GM21619 (cell line): ENCODE data around the gene TMPRSS13.

Source experiments
- ATAC-seq: cut with Tn5 transposase; IDR thresholded peaks from one replicate; pipeline ENCODE4 v1.9.1; 2021; ENCODE audit not compliant: unreplicated experiment

Gene TMPRSS13

DNA sequence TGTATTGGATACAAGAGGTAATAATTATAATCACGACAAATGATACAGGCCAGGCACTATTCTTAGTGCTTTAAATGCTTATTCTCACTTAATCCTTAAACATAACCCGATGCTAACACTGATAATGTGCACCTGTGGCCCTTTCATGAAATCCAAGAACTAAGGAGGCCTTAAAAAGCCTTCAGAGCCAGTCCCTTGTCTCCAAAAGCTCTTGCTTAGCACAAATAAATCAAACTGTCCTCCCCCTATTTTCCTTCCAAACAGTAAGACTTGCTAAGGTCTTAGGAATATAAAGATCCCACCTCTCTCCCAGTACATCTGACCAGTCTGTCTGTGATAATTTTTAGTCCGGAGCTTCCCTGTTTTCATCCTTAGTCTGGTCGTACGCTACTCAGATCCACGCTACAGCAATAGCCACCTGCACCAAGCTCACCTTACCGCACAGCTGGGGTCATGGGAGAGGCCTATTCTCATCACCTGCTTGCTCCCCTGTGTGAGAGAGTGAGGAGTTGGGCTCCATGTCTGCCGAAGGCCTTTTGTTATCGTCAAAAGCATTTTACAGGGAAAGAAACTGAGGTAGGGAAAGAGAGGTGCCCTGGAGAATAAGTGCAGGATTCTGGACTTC lies 69.6 kb downstream of the TMPRSS13 start:
- no peak for ATAC-seq

DNA sequence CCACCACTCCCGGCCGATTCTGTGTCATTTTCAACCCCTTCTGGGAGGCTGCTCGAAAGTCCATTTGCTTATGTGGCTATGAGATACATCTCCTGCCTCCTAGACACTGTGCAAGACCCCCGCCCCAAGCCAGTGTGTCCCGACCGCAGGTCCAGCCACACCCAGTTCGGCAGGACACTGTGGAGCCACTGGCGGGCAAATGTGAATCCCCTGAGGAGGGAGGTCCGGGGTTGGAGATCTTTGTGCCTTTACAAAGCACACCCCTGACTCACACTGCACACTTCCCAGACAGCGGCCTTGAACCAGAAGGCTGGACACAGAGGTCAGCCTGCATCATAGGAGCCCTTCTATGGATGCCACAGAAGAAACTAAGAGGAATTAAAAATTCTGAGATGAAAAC lies 70.1 kb downstream of the TMPRSS13 start:
- ATAC-seq = no peak

DNA sequence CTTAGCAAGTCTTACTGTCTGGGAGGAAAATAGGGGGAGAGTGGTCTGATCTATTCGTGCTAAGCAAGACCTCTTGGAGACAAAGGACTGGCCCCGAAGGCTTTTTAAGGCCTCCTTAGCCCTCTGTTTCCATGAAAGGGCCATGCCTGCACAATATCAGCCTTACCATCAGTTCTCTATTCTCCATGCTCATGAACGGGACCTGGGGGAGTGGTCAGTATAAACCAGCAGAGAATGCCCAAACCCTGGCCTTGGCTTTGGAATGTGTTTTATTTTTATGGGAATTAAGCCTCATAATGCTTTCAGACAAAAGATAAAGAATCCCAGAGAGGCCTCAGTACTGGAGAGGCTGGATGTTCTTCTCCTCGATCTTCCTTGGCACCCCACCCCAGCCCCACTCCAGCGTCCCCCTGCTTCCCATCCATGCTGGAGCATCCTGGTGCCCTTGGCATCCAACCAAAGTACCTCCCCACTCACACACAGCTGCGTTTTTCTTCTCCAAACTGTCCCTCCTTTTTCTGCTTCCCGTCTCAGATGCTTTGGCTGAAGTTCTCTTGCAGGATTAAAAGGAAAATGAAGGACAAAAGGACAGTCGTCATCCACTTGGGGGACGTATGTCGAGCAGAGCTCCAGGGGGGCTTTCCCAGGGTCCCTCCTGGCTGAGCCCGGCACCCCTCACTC lies 71.3 kb downstream of the TMPRSS13 start:
- ATAC-seq = no peak

DNA sequence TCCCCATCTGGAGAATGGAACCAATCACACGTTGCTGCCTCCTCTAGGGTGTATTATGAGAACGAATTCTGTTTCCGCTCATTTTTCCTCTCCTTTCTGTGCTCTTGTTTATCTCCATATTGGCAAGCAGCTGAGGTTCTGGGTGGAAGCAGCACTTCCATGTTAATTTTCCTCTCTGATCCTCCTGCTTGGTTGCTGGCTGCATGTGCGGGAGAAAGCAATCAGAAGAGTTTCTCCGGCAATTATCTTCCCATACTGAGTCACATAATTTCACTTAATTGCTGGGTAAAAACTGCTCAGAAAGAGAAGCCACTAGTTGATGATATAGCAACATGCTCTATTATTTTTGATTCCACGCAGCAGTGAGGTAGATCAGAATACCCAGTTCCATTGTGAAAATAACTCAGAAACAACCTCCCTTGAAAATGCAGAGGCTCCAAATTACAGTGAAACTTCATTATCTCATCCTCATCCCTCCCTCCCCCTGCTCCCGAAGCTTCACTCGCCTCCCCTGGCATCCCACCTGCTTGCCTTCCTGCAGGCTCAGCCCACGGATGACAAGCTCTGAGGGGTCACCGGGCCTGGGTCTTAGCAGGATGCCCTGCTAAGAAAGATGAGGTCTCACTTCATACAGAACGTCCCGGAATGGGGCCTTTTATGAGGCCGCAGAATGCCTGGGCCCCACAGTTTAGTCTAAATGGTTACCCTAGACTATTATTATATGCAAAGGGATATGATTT lies 73.1 kb downstream of the TMPRSS13 start:
- ATAC-seq = no peak

DNA sequence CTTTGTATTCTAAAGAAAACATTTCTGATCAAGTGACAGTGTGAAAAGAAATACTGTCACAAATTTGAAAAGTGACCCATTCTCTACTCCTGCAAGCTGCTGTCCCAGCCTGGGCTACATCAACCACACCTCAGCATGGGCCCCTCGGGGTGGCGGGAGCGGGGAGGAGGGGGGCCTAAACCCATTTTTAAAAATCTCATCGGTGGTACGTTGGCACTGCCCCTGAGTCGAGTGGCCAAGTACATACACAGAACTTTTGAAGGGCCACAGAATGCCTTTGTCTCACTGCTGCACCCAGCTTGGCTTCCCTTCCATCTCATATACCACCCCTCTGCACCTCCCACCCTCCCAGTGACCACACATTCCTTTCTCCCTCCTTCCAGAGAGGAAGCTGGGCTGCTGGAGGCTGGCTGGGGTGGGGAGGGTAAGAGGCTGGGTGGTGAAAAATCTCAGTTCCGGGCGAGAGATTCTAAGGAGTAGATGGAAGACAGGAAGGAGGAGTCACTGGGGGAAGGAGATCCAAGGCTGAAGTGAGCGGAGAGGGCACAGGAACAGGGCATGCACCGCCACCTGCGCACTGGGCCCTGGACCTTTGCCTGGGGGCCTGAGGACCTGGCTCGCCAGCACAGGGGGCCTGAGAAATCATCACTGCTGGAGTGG lies 73.9 kb downstream of the TMPRSS13 start:
- ATAC-seq = no peak

DNA sequence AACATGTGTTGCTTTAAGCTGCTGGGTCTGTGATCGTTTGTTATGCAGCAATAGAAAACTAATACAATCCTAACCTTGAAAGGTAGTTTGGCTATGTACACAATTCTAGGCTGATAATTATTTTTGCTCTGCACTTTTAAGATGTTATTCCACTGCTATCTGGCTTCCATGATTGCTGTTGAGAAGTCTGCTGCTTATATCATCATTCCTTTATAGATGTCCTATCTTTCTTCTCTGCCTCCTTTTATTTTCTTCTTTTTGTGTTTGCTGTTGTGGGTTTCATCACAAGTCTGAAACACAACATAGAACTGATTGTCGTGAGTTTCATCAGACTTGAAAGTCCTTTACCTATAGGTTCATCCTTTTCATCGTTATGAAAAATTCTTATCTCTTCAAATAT lies 76.9 kb downstream of the TMPRSS13 start:
- ATAC-seq = no peak

DNA sequence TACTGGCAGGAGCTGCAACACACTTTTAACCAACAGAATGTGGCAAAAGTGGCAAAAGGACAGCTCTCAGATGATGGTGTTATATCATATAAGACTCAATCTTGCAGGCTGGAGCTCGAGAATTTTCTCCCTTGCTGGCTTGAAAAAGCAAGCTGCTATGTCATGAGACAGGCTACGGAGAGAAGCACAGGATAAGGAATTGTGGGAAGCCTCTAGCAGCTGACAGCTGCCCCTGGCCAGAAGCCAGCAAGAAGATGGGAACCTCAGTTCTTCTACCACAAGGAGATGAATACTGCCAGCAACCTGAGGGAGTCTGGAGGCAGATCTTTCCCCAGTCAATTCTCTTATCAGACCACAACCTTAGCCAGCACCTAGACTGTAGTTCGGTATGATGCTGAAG lies 77.3 kb downstream of the TMPRSS13 start:
- ATAC-seq = no peak

DNA sequence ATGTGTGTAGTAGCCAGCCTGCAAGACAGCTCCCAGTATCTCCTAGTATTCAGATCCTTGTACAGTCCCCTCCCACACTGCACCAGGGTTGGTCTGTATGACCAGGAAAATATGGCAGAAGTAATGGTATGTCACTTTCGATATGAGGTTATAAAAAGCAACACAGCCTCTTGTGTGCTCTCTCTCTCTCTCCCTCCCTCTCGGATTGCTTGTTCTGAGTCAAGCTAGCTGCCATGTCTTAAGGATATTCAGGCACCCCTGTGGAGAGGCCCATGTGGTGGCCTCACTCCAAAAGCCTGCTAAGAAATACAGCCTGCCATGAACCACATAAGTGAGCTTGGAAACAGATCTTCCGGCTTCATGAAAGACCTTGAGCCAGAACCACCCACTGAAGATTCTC lies 78.1 kb downstream of the TMPRSS13 start:
- ATAC-seq = no peak
